HG03575 (cell line): ENCODE data around the gene OR2C1.

ENCODE experiments used
- ATAC-seq: cut with Tn5 transposase; IDR thresholded peaks from one replicate; pipeline ENCODE4 v1.9.1; 2021; ENCODE audit not compliant: unreplicated experiment, insufficient number of reproducible peaks, low FRiP score; ENCODE audit errors: extremely low read depth

The OR2C1 gene

DNA sequence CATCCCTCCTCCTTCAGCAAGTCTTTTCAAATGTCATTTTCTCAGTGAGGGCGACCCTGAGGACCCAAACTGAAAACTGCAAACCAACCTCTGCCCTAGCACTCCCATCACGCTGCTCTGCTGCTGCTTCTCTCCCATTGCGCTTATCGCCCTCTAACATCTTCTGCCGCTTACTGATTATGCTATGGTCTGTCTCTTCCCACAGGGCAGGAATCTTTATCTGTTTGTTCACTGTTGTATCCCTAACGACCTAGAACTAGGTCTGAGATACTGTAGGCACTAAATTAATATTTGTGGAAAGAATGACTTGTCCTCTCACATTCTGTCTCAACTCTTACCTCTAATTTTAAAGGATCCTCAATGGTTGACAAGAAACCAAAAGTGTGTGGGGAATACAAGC, 32.6 kb downstream of the OR2C1 start:
- ATAC-seq = no peak

DNA sequence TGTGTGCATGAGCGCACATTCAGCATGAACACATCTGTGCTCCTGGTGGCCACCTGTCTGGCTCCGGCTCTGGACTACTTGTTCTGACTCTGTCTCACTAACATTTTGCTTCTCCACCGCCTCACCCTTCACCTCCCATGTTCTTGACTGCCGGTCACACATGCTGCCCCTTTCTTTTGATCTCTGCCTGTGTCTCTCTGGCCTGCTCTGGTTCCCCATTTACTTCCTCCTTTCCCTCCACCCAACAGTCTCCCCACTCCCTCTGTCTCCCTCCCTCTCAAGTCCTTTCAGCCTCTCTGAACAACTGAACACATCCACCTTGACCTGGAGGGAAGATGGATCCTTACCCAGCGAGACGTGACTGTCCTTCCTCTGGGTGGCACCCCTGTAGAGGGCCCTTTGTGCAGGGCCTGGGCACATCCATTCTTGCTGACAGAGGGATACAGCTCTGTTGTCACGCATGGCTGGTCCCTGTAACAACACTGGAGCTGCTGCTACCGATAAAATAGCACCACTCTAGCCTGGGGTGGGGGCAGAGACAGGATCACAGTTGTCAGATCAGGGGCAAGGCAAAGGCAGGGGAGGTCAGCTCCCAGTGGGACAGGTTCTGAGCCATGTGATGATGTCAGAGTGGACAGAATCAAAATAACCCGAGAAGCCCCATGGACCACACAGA, 34.1 kb downstream of the OR2C1 start:
- ATAC-seq = no peak

DNA sequence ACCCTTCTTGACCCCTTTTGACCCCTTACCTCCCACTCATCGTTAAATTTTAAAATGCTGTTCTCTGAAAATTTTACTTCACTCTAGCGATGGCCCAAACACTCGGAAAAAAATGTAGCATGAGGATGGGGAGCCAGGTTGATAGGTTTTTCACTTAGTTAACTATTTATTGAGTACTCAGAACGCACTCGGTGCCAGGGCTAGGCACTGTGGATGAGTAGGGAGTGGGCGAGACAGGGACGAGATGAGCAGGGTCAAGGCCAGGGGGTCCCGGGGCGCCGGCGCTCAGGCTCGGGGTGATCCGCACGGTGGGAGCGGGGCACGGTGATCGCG, 44.7 kb downstream of the OR2C1 start:
- no peak for ATAC-seq

DNA sequence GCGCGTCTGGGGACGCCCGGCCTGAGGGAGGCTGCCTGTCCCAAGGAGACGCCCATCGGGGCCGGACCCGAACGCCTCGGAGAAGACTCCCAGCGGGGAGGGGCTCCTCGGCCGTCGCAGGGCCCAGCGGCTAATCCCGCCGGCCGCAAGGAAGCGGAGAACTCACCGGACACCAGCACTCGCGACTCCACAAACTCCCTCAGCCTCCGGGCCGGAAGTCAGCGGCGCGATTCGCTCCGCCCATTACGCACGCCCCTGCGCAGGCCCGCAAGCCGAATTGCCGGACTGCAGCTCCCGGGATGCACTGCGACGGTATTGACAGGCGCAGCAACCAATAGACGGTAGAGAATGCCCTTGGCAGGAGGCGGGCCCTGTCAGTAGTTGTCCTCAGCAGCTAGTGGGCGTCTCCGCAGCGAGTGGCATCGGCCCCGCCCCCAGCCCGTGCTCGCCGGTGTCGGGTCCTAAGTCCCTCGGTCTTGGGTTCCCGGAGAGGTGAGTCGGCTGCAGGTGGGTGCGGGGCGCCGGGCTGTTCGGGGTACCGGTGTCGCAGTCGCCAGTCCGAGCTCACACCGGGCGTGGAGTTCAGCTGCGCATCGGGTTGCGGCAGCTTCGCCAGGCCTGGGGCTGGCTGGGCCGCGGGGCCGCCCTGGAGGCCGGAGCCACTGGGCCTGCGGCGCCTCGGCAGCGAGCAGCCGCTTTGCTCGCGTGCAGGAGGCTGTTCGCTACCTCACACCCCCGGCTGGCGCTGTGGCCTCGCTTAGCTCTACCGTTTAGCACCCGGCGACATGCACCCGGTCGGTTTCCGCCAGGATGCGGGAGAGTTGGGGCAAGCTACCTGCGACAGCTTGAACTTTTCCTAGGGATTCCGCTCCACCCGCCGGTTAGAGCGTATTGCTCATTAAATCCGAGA, 45.3 kb downstream of the OR2C1 start, which contains the start of the genes ZNF174 and ZSCAN32:
TSS of gene ZNF174 (plus strand) at position 437 of the 910 bp plus-strand sequence. CDS start 790 bp downstream, outside the sequence.
TSS of gene ZSCAN32 (minus strand) at position 226 of the 910 bp plus-strand sequence. CDS start 3,447 bp downstream, outside the sequence.
- peak; percentile 78 for ATAC-seq

DNA sequence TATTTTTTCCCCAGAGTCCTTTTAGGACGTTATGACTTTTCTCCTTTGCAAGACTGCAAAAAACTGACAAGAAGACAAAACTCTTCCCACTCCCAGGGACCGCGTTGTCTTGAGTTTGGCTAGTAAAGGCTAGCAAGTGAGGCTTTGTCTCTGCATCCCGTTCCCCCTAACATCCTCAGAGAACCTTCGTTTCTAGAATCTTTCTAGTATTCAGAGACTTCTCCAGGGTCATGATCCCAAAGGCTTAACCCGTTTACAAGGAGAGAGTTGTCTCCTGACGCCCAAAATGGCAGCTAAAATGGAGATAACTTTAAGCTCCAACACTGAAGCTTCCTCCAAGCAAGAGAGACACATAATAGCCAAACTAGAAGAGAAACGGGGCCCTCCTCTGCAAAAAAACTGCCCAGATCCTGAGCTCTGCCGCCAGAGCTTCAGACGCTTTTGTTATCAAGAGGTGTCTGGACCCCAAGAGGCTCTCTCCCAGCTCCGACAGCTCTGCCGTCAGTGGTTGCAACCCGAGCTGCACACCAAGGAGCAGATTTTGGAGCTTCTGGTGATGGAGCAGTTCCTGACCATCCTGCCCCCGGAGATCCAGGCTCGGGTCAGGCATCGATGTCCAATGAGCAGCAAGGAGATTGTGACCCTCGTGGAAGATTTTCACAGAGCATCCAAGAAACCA, 46.2 kb downstream of the OR2C1 start:
- ATAC-seq = no peak
